ENCODE measurements around the gene ASIC2.

ASIC2 gene

GRCh38 chr17:33057564-33057963 lies 235.5 kb downstream of the ASIC2 start:
- no peak overlapping the region for H3K9ac ChIP-seq (ENCODE audit: low read depth, low read length)
- no peaks in the 10 kb centered on the region for H3K36me3 ChIP-seq (ENCODE audit: control insufficient read depth, insufficient read depth, low read length)
- no peaks in the 10 kb centered on the region for H3K4me1 ChIP-seq (ENCODE audit: control insufficient read depth, insufficient read depth, low read length)
- no peaks in the 10 kb centered on the region for H3K9me3 ChIP-seq (ENCODE audit: control insufficient read depth, insufficient read depth, low read length)
- H3K4me3 ChIP-seq (ENCODE audit: low read depth, low read length), result no peak overlapping the region
- no peaks in the 10 kb centered on the region for H3K27me3 ChIP-seq (ENCODE audit: control insufficient read depth, insufficient read depth, low read length)

GRCh38 chr17:33056399-33057146 lies 236.5 kb downstream of the ASIC2 start:
- H3K27me3 ChIP-seq (ENCODE audit: control insufficient read depth, insufficient read depth, low read length), result no peaks in the 10 kb centered on the region
- no peak overlapping the region for H3K4me3 ChIP-seq (ENCODE audit: low read depth, low read length)
- no peaks in the 10 kb centered on the region for H3K4me1 ChIP-seq (ENCODE audit: control insufficient read depth, insufficient read depth, low read length)
- H3K36me3 ChIP-seq (ENCODE audit: control insufficient read depth, insufficient read depth, low read length), result no peaks in the 10 kb centered on the region
- H3K9ac ChIP-seq (ENCODE audit: low read depth, low read length), result no peak overlapping the region
- no peaks in the 10 kb centered on the region for H3K9me3 ChIP-seq (ENCODE audit: control insufficient read depth, insufficient read depth, low read length)

GRCh38 chr17:33055746-33056145 lies 237.3 kb downstream of the ASIC2 start:
- Histone ChIP-seq H3K4me3 (ENCODE audit: low read depth, low read length) (no peak overlapping the region), H3K9ac (ENCODE audit: low read depth, low read length) (no peak overlapping the region), H3K27me3 (ENCODE audit: control insufficient read depth, insufficient read depth, low read length) (no peaks in the 10 kb centered on the region), H3K4me1 (ENCODE audit: control insufficient read depth, insufficient read depth, low read length) (no peaks in the 10 kb centered on the region), H3K9me3 (ENCODE audit: control insufficient read depth, insufficient read depth, low read length) (no peaks in the 10 kb centered on the region), H3K36me3 (ENCODE audit: control insufficient read depth, insufficient read depth, low read length) (no peaks in the 10 kb centered on the region)

GRCh38 chr17:33055171-33055611 lies 237.9 kb downstream of the ASIC2 start:
- H3K4me3 ChIP-seq (ENCODE audit: low read depth, low read length), result no peak overlapping the region
- no peaks in the 10 kb centered on the region for H3K27me3 ChIP-seq (ENCODE audit: control insufficient read depth, insufficient read depth, low read length)
- H3K9ac ChIP-seq (ENCODE audit: low read depth, low read length), result no peak overlapping the region
- no peaks in the 10 kb centered on the region for H3K36me3 ChIP-seq (ENCODE audit: control insufficient read depth, insufficient read depth, low read length)
- H3K4me1 ChIP-seq (ENCODE audit: control insufficient read depth, insufficient read depth, low read length), result no peaks in the 10 kb centered on the region
- H3K9me3 ChIP-seq (ENCODE audit: control insufficient read depth, insufficient read depth, low read length), result no peaks in the 10 kb centered on the region

- Histone ChIP-seq H3K9ac (ENCODE audit: low read depth, low read length) (no peak overlapping the region), H3K36me3 (ENCODE audit: control insufficient read depth, insufficient read depth, low read length) (no peaks in the 10 kb centered on the region), H3K9me3 (ENCODE audit: control insufficient read depth, insufficient read depth, low read length) (no peaks in the 10 kb centered on the region), H3K4me3 (ENCODE audit: low read depth, low read length) (no peak overlapping the region), H3K4me1 (ENCODE audit: control insufficient read depth, insufficient read depth, low read length) (no peaks in the 10 kb centered on the region), H3K27me3 (ENCODE audit: control insufficient read depth, insufficient read depth, low read length) (no peaks in the 10 kb centered on the region)
These were observed 238.7 kb downstream of the ASIC2 start for GRCh38 chr17:33054412-33054811.

- Histone ChIP-seq H3K27me3 (ENCODE audit: control insufficient read depth, insufficient read depth, low read length) (no peaks in the 10 kb centered on the region), H3K4me3 (ENCODE audit: low read depth, low read length) (no peak overlapping the region), H3K9me3 (ENCODE audit: control insufficient read depth, insufficient read depth, low read length) (no peaks in the 10 kb centered on the region), H3K36me3 (ENCODE audit: control insufficient read depth, insufficient read depth, low read length) (no peaks in the 10 kb centered on the region), H3K9ac (ENCODE audit: low read depth, low read length) (no peak overlapping the region), H3K4me1 (ENCODE audit: control insufficient read depth, insufficient read depth, low read length) (no peaks in the 10 kb centered on the region)
These were observed 239.4 kb downstream of the ASIC2 start for GRCh38 chr17:33053676-33054075.

- Histone ChIP-seq H3K9me3 (ENCODE audit: control insufficient read depth, insufficient read depth, low read length) (no peaks in the 10 kb centered on the region), H3K4me1 (ENCODE audit: control insufficient read depth, insufficient read depth, low read length) (no peaks in the 10 kb centered on the region), H3K4me3 (ENCODE audit: low read depth, low read length) (no peak overlapping the region), H3K9ac (ENCODE audit: low read depth, low read length) (no peak overlapping the region), H3K36me3 (ENCODE audit: control insufficient read depth, insufficient read depth, low read length) (no peaks in the 10 kb centered on the region), H3K27me3 (ENCODE audit: control insufficient read depth, insufficient read depth, low read length) (no peaks in the 10 kb centered on the region)
These were observed 240.2 kb downstream of the ASIC2 start for GRCh38 chr17:33052856-33053255.

GRCh38 chr17:33050611-33051140 lies 242.4 kb downstream of the ASIC2 start:
- Histone ChIP-seq H3K27me3 (ENCODE audit: control insufficient read depth, insufficient read depth, low read length) (no peaks in the 10 kb centered on the region), H3K9me3 (ENCODE audit: control insufficient read depth, insufficient read depth, low read length) (no peaks in the 10 kb centered on the region), H3K9ac (ENCODE audit: low read depth, low read length) (no peak overlapping the region), H3K4me1 (ENCODE audit: control insufficient read depth, insufficient read depth, low read length) (no peaks in the 10 kb centered on the region), H3K4me3 (ENCODE audit: low read depth, low read length) (no peak overlapping the region), H3K36me3 (ENCODE audit: control insufficient read depth, insufficient read depth, low read length) (no peaks in the 10 kb centered on the region)

GRCh38 chr17:33049781-33050414 lies 243.2 kb downstream of the ASIC2 start:
- no peak overlapping the region for H3K4me3 ChIP-seq (ENCODE audit: low read depth, low read length)
- H3K9ac ChIP-seq (ENCODE audit: low read depth, low read length), result no peak overlapping the region
- no peaks in the 10 kb centered on the region for H3K9me3 ChIP-seq (ENCODE audit: control insufficient read depth, insufficient read depth, low read length)
- H3K36me3 ChIP-seq (ENCODE audit: control insufficient read depth, insufficient read depth, low read length), result no peaks in the 10 kb centered on the region
- H3K27me3 ChIP-seq (ENCODE audit: control insufficient read depth, insufficient read depth, low read length), result no peaks in the 10 kb centered on the region
- no peaks in the 10 kb centered on the region for H3K4me1 ChIP-seq (ENCODE audit: control insufficient read depth, insufficient read depth, low read length)

GRCh38 chr17:33046361-33047255 lies 246.5 kb downstream of the ASIC2 start:
- H3K36me3 ChIP-seq (ENCODE audit: control insufficient read depth, insufficient read depth, low read length), result no peaks in the 10 kb centered on the region
- no peaks in the 10 kb centered on the region for H3K27me3 ChIP-seq (ENCODE audit: control insufficient read depth, insufficient read depth, low read length)
- H3K9ac ChIP-seq (ENCODE audit: low read depth, low read length), result no peak overlapping the region
- no peak overlapping the region for H3K4me3 ChIP-seq (ENCODE audit: low read depth, low read length)
- H3K9me3 ChIP-seq (ENCODE audit: control insufficient read depth, insufficient read depth, low read length), result no peaks in the 10 kb centered on the region
- H3K4me1 ChIP-seq (ENCODE audit: control insufficient read depth, insufficient read depth, low read length), result no peaks in the 10 kb centered on the region

GRCh38 chr17:33045216-33045615 lies 247.9 kb downstream of the ASIC2 start:
- no peaks in the 10 kb centered on the region for H3K4me1 ChIP-seq (ENCODE audit: control insufficient read depth, insufficient read depth, low read length)
- H3K27me3 ChIP-seq (ENCODE audit: control insufficient read depth, insufficient read depth, low read length), result peaks cover 2% of the 10 kb centered on the region
- no peaks in the 10 kb centered on the region for H3K36me3 ChIP-seq (ENCODE audit: control insufficient read depth, insufficient read depth, low read length)
- H3K4me3 ChIP-seq (ENCODE audit: low read depth, low read length), result no peak overlapping the region
- no peaks in the 10 kb centered on the region for H3K9me3 ChIP-seq (ENCODE audit: control insufficient read depth, insufficient read depth, low read length)
- no peak overlapping the region for H3K9ac ChIP-seq (ENCODE audit: low read depth, low read length)
